ENCODE results near the gene SLCO3A1.

The SLCO3A1 gene

GRCh38 chr15:92111291-92111690, 257.8 kb downstream of the SLCO3A1 start:
- DNase-seq: no peak

GRCh38 chr15:92111751-92112150, 258.2 kb downstream of the SLCO3A1 start:
- no peak for DNase-seq

GRCh38 chr15:92112180-92112579, 258.7 kb downstream of the SLCO3A1 start:
- no peak for DNase-seq

- no peak for DNase-seq
These were observed 259.2 kb downstream of the SLCO3A1 start for GRCh38 chr15:92112711-92113110.

GRCh38 chr15:92113832-92114231, 260.3 kb downstream of the SLCO3A1 start:
- no peak for DNase-seq

- no peak for DNase-seq
These were observed 262.3 kb downstream of the SLCO3A1 start for GRCh38 chr15:92115834-92116233.

- no peak for DNase-seq
These were observed 262.8 kb downstream of the SLCO3A1 start for GRCh38 chr15:92116330-92116729.

- DNase-seq: no peak
These were observed 263.8 kb downstream of the SLCO3A1 start for GRCh38 chr15:92117261-92117731.

GRCh38 chr15:92118162-92118935, 264.8 kb downstream of the SLCO3A1 start:
- DNase-seq: no peak

GRCh38 chr15:92118936-92119325, 265.4 kb downstream of the SLCO3A1 start:
- no peak for DNase-seq

GRCh38 chr15:92120094-92120795, 266.7 kb downstream of the SLCO3A1 start:
- no peak for DNase-seq

GRCh38 chr15:92121047-92121446, 267.5 kb downstream of the SLCO3A1 start:
- DNase-seq: no peak

- DNase-seq: no peak
These were observed 268.8 kb downstream of the SLCO3A1 start for GRCh38 chr15:92122259-92122658.

- DNase-seq: no peak
These were observed 270.6 kb downstream of the SLCO3A1 start for GRCh38 chr15:92123962-92124656.

GRCh38 chr15:92124657-92125010, 271.1 kb downstream of the SLCO3A1 start:
- no peak for DNase-seq

- DNase-seq: no peak
These were observed 275.3 kb downstream of the SLCO3A1 start for GRCh38 chr15:92128788-92129187.

GRCh38 chr15:92130244-92130643, 276.7 kb downstream of the SLCO3A1 start:
- no peak for DNase-seq

GRCh38 chr15:92130906-92131305, 277.4 kb downstream of the SLCO3A1 start:
- no peak for DNase-seq

- DNase-seq: no peak
These were observed 279.7 kb downstream of the SLCO3A1 start for GRCh38 chr15:92132982-92133755.

- DNase-seq: no peak
These were observed 287.3 kb downstream of the SLCO3A1 start for GRCh38 chr15:92140796-92141195.

- DNase-seq: no peak
These were observed 288.1 kb downstream of the SLCO3A1 start for GRCh38 chr15:92141607-92142006.

- no peak for DNase-seq
These were observed 289.0 kb downstream of the SLCO3A1 start for GRCh38 chr15:92142242-92143232.

Measured in SHP77 treated with DMSO at 0.1 percent for 48 hours (cell line).